GM18909 (cell line): ENCODE results near the gene OOEP.

Experiments used
- ATAC-seq: cut with Tn5 transposase; IDR thresholded peaks from one replicate; pipeline ENCODE4 v1.9.1; 2021; ENCODE audit warnings: mild to moderate bottlenecking; ENCODE audit not compliant: unreplicated experiment, poor library complexity

Gene OOEP

DNA sequence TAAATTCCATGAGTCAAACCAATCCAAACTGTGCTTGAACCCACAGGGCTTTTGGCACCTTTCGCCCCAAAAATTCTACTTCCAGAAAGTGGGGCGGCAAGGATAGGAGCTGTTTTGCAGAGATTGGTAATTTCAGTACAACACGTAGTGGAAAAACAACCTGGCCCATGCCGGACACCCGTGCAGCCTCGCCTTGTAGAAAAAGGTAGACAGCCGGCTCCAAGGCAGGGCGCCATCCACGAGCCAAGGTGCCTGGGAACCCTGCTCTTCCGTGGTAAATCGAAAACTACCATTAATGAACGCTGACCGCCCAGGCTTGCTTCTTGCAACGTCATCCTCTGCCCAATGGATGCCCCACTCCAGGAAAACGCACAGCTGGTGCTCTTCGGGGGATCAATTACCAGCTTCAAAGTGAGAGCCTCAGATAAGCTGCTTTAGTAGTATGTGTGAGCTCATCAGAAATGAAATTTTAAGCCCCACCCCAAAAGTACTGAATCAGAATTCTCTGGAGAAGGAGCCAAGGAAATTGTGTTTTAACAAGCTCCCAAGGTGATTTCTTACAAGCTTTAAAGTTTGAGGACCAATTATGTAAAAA is 1.8 kb downstream of the OOEP start:
- no peak for ATAC-seq

DNA sequence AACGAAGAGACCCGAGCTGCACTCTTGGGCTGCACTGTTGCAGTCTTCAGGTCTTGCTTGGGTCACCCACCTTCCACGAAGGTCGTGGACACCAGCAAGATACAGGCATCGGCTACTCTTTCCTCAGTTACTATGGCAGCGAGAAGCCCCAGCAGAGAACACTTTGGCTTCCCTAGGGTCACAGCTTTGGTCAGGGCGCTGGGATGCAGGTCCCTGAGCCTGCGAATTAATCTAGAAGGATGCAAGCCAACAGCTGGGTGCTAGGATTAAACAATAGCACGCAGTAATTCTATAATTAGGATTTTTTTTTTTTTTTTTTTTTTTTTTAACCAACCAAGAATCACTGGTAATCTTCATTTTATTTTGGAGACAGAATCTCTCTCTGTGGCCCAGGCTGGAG is 5.1 kb downstream of the OOEP start:
- ATAC-seq: no peak

DNA sequence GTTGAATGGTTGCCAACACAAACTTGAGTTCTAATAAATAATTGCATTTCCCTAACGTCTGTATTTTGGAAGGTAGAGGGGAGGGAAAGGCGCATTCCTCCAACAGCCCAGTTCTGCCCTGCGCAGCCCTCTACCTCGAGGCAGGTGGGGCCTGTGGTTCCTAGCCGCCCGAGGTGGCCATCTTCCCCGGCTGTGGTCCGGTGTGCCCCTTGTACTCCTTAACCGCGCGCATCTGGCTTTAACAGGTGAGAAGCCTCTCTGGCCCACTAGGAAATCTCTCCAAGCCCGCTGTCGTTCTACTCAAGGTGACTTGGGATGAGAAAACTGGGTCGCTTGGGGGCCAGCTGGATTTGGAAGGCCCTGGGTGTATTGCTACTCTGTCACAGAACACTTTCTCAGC is 5.6 kb downstream of the OOEP start:
- no peak for ATAC-seq

DNA sequence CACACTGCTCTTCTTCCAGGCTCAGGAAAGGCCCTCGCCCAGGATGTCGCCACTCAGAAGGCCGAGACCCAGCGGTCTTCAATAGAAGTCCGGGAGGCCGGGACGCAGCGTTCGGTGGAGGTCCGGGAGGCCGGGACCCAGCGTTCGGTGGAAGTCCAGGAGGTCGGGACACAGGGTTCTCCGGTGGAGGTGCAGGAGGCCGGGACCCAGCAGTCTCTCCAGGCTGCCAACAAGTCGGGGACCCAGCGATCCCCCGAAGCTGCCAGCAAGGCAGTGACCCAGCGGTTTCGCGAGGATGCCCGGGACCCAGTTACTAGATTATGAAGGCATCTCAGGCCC is 6.2 kb downstream of the OOEP start:
- no peak for ATAC-seq

DNA sequence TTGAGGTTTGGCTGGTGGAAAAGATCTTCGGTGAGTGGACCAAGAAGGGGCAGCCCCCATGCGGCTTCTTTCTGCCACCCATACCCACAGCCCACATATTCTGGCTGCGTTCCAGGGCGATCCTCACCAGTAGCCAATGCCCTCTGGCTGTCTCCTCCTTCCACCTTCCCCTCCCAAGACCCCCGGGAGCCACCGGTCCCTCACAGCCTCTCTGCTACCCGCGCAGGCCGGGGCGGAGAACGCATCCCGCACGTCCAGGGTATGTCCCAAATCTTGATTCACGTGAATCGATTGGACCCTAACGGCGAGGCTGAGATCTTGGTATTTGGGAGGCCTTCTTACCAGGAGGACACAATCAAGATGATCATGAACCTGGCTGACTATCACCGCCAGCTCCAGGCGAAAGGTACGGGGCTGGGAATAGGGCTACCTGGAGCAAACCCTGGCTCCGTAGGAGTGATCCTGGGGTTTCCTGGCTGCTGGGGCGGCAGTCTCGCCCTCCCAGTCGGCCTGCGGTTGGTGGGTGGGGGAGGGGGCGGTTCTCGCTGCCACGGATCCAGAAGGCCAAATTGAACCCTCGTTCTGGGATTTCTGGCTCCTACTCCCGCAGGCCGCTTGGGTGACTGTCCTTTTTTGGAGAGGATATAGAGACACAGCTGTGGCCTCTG is 6.7 kb downstream of the OOEP start:
- no peak for ATAC-seq

DNA sequence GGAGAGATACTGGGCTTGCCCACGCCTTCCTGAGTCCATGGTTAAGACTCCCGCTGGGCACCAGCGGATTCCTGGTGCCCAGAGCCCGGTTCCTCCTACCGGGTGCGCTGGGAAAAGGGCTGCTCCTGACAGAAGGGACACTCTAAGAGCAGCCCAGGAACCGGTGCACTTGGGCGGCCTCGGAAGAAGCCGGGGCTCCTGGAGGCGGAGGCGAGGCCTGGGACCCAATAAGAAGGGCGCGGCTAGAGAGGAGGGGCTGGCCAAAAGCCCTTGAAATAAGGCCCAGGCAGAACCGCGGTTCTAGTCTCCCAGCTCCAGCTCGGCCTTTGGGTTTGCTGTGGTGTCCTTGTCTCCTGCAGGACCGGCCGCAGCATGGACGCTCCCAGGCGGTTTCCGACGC is 7.3 kb downstream of the OOEP start, which contains the start of gene KHDC3L:
Gene KHDC3L, plus strand, starts transcription at position 301 of the 400 bp plus-strand sequence. Its CDS starts 72 bp downstream, at position 373.
- no peak for ATAC-seq

DNA sequence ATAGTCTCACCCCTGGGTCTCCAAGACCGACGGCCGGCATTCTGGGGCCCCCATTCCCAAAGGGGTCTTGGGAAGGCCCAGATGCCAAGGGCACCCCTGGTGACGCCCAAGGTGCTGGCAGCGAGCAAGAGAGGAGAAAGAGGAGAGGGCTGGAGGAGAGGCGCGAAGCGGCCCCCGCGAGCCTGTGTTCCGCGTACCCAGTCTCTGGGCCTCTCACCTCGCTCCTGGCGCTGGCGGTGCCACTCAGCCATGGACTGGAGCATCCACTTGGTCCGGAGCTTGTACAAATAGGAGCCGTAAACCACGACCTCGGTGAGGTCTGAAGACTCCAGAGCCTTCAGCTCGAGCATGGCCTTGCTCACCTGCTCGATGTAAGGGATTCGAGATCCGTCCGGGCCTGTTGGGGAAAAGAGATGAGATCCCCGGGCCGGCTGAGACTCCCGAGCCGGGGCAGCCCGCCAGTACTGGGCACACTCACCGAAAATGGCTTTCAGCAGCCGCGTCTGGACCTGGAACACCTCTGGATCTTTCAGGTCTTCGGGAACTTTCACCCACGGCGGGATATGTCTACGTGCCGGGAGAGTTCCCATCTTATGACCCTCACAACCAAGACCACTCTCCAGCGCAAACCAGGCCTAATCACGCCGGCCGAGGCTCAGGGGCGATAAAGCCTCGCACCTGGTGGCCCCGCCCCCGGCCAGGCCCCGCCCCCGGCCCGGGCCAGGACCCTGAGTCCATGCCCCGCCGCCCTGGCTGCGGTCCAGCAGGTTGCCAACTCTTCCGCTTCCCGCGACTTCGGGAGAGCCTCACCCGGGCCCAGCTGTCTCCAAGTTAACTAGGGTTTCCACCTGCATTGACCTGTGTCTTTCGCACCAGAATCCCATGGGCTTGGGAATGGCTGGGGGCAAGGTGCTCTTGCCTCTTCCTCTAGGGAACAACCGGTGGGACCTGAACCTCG is 15.8 kb downstream of the OOEP start, which contains the start of gene DPPA5:
Gene DPPA5, minus strand, starts transcription at position 641 of the 958 bp plus-strand sequence. Its CDS starts 51 bp downstream, at position 590.
- ATAC-seq: no peak

DNA sequence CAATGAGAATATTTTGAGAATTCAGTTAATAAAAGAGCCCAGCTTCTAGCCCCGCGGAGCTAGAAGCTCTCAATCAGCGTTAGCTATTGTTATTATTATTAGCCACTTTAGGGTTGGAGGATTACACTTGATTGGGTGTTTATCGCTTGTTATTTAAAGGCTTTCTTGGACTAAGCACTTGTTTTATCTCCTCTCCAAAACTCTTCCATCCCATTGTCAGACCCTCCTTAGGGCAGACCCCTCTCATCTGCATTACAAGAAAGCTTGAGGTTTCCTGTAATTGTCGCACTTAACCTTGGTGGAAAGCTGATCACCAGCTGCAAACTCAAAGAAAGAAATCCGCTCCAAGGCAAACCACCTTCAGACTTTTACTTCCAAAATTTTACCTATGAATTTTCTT is 20.4 kb downstream of the OOEP start:
- no peak for ATAC-seq

DNA sequence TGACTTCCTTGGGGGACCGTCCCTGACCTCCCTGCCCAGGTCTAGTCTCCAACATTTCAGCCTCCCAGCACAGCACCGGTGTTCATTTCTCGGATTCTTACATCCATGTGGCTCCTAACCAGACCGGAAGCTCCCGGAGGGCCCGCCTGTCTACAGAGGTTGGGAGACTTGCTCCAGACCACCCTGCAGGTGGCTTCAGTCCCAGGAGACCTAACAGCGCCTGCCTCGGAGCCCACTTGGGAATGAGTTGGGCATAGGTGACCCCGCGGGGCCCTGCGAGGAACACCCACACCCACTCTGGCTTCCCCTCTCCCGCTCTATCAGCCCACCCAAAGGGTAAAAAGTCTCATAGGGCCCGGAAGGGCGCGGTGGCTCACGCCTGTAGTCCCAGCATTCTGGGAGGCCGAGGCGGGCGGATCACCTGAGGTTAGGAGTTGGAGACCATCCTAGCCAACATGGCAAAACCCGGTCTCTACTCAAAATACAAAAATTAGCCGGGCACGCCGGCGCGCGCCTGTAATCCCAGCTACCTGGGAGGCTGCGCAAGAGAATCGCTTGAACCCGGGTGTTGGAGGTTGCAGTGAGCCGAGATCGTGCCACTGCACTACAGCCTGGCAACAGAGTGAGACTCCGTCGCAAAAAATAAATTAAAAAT is 21.0 kb downstream of the OOEP start:
- ATAC-seq: no peak

DNA sequence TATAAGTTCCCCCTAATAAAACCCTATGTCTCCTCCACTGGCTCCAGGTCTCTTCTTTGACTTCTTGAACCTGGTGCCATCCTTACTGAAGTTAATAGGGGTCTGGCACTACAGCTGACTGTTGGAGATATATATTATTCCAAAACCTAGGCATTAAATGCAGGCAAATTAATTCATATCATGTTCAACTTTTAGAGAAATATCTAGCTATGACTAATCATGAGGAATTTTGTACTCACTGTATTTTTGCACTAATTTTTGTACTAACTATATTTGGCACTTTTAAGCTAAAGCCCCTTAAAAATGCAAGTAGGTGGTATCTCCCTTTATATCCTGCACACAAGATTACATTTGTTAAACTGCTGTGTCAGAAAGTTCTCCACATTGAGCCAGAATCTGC is 26.5 kb downstream of the OOEP start:
- ATAC-seq: no peak

DNA sequence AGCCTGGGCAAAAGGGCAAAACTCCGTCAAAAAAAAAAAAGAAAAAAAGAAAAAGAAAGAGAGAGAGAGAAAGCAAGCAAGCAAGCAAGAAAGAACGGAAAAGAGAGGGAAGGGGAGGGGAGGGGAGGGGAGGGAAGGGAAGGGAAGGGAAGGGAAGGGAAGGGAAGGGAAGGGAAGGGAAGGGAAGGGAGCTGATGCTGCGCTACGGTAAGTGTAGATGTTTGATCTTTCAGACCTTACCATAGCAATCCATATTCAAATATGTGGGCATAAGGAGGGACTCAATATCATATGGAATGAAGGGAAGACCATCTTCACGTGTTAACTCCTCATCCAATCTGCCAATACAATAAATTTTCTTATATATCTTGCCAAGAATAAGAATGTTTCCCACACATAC is 27.5 kb downstream of the OOEP start:
- ATAC-seq: no peak

DNA sequence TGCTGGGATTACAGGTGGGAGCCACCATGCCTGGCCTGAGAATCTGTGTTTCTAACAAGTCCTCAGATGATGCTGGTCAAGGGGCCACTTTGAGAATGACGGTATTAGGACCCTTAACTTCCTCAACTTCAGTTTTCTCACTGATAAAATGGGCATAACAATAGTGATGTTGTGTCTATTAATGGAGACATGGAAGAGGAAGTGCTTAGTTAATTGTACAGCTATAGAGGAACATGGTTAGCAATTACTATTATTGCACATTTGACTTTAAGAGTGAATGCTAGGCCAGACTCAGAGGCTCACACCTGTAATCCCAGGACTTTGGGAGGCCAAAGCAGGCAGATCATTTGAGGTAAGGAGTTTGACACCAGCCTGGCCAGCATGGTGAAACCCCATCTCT is 28.4 kb downstream of the OOEP start:
- no peak for ATAC-seq

DNA sequence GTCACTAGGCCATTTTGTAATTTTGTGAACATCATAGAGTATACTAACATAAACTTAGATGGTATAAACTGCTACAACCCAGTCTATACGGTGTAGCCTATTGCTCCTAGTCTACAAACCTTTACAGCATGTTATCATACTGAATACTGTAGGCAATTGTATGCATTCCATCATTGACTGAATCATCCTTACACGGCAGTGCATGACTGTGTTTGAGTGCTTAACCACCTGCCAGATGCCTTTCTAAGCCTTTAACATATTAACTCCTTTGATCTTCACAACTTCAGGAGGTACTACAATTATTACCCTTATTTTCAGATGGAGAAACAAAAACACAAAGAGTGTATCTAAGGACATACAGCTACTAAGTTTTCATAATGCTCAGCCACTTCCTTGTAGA is 29.6 kb downstream of the OOEP start:
- no peak for ATAC-seq

DNA sequence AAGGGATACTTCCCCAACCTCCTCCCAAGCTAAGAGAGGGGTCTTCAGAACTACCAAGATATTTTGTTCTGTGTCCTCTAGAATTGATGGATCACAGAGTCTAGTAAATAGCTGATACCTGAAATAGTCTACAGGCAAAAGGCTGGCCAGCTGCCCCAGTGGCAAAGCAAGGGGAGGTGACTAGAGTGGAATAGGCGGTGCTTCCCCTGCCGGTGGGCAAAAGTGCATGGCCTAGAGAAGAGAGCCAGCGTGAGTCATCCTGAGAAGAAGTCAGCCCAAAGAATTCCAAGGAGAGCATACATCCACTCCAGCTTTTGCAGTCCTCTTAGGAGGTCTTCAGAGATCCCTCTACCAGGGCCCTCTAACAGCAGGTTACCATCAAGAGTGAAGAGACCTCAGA is 30.4 kb downstream of the OOEP start:
- no peak for ATAC-seq

DNA sequence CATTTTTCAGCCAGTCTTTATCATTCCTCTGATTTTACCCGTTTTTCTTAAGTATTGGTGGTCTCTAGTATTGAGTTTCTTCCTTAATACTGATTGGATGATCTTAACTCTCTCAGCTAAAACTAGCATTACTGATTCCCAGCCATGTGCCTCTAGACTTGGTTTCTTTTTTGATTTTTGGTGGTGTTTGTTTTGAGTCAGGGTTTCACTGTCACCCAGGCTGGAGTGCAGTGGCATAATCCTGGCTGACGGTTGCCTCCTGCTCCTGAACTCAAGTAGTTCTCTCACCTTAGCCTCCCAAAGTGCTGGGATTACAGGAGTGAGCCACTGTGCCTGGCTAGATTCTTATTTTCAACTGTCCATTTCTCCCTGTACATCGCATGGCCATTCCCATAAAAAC is 40.5 kb downstream of the OOEP start:
- ATAC-seq: peak; percentile 58

DNA sequence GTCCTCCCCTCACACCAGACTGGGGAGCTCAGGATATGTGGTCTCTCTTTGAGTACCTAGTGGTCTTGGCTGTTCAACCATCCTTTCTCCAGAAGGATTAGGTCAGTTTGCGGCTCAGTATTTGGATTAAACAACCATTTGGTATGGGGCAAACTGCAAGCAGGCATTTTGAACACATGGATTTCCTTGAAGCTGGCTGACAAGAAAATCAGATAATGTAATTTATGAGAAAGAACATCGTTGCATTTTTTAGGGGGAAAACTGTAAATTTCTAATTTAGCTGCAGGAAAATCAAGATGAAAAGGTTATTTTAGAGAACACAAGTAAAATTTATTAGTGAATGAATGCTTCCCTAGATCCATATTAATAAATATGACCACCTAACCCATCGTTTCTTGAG is 40.9 kb downstream of the OOEP start:
- no peak for ATAC-seq

DNA sequence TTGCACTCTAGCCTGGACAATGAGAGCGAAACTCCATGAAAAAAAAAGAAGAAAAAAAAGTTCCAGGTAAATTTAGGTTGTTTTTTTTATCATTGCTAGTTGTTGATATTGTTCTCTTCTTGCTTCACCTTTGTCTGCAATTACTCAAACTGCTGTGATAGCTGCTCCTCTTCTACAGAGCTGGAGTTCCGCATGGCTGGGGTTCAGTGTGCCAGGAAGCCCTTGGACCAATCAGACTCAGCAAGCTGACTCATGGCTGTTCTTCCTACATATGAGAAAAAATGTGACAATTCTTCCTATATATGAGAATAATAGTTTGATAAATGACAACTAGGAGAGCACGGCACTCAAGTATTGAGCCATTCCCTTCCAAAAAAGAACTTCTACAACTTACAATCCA is 44.0 kb downstream of the OOEP start:
- no peak for ATAC-seq

DNA sequence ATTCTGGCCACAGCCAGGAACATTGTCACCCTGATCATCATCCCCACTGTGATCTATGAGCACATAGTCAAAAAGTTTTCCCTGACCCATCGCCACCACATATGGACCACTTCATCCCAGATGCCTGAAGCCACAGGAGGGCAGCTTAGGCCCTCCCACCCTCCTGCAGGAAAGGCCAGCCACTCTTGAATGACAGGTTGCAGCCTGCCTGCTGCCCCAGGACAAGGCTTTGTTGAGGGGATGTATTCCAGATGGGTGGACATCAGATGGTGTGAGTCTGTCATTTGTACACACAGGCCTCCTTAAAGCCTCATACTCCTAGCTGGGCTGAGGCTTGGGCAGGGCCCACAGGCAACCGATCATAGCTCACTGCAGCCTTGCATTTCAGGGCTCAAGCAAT is 46.4 kb downstream of the OOEP start:
- ATAC-seq: no peak
